Measurements from ENCODE around the gene LAGE3.

LAGE3 gene

DNA sequence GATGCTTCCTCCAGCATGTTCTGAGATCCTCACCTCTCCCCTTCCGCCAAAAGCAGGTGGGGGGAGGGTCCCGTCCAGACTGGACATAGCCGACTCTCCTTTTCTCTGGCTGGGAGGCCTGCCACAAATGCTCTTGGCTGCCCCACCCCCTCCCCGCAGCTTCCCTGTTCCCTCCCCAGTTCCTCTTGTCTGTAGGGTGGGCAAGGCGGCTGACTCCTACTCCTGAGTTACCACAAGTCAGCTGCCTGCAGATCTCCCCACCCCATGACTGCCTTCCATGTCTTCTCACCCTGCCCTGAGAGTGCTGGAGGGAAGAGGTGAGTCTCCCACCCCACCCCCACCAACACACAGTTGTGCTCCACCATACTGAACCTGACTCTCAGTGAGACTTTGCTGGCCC is 47.7 kb downstream of the LAGE3 start:
- no peak for DNase-seq

DNA sequence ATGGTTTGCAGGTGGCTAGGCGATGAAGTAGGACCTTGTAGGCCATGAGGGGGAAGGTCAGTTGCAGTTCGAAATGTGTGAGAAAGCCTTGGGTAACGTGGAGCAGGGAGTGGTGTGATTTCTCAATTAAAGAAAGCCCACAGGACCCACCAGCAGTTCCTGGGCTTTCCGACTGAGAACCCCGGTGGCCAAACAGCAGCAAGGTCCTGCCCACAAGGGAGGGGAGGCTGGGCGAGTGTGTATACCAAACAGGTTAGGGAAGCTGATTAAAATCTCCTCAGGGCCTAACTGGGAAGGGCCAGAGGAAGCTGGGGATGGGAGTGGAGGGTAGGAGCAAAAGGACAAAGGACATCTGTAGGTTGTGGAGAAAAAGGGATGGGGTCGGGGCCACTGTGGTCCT is 48.2 kb downstream of the LAGE3 start:
- no peak for DNase-seq

DNA sequence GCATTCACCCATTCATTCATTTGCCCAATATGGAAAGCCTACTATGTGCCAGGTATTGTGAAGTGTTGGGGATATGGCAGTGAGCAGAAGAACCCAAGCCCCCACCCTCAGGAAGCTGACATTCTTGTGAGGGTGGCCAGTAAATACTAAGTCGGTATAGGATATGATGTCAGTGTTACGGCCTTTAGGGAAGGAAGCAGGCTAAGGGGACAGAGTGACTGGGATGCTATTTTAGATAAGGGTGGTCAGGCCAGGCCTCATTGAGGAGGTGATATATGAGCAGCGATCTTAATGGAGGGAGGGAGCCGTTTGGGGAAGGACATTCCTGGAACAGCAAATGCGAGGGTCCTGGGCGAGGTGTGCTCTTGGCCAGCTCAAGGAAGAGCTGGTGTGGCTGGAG is 48.6 kb downstream of the LAGE3 start:
- no peak for DNase-seq

DNA sequence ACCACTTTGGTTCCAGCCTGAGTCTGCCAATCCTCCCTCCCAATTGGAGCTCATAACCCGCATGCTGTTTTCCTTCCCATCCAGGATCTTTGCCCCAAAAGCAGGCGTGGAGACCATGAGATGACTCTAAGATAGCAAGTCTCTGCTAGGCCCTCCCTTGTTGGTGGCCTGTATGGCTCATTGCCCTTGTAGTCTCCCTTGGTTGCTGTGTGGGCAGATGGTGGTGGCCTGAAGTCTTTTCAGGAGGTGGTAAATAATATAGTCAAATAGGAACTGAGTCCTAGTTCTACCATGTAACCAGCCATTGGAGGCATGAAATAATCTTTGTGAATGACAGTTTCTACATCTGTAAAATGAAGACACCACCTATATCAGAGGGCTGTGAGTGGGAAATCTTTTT is 49.4 kb downstream of the LAGE3 start:
- no peak for DNase-seq

DNA sequence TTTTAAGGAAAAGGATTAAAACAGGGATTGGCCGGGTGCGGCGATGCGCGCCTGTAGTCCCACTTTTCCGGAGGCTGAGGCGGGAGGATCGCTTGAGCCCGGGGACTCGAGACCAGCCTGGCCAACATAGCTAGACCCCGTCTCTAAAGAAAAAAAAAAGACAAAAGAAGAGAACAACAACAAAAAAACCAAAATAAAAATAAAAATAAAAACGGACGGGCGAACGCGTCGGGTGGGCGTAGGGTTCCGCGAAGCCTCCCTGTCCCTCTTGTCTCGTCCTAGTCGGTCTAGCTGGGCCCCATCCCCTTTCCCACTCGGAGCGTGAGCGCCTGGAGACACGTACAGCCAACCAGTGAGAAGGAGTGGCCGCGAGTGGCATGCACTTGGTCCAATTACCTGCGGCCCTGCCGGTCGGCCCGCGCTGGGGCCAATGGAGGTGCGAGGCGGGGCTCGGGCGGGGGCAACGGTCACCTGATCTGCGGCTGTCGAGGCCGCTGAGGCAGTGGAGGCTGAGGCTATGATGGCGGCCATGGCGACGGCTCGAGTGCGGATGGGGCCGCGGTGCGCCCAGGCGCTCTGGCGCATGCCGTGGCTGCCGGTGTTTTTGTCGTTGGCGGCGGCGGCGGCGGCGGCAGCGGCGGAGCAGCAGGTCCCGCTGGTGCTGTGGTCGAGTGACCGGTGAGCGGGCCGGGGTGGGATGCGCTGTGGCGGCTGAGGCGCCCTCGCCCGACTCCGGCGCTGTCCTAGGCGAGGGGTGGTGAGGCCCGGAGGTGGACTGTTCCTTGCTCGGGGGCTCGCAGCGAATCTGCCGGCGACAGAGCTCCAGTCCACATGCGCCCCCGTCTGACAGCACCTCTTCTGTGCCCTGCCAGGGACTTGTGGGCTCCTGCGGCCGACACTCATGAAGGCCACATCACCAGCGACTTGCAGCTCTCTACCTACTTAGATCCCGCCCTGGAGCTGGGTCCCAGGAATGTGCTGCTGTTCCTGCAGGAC is 50.6 kb downstream of the LAGE3 start, which contains the start of gene ATP6AP1:
ATP6AP1 (plus strand) TSS at position 502 of the 996 bp plus-strand sequence; CDS start at position 518, 16 bp downstream.
- DNase-seq, result peak; percentile 98

All from NCI-H1105 treated with DMSO at 0.1 percent for 48 hours (cell line).